H1 (cell line): ENCODE measurements around the gene SCN7A. TPM values are rescaled to one million over a fixed set of nuclear protein-coding genes. Genes with fewer than 3 reads are reported as not detected.

Source experiments
- CTCF ChIA-PET: fragments of 300-600 bp; sonication (Branson Sonifier 250); formaldehyde crosslinking; loops from one replicate; lab custom pipeline; 2021; ENCODE audit not compliant: partially characterized antibody; lab: Charles Lee
- POLR2A ChIA-PET: fragments of 300-600 bp; sonication (Branson Sonifier 250); formaldehyde crosslinking; loops from one replicate; lab custom pipeline; 2021; ENCODE audit warnings: inconsistent platforms; ENCODE audit not compliant: partially characterized antibody; lab: Charles Lee
- DNase-seq, 2 experiments: peaks; one replicate each; pipeline versions ENCODE4 v3.0.0 to v3.0.0-alpha.2; 2010 to 2022; ENCODE audit warnings: low spot score in 2 of 2, low read depth in 1 of 2, mixed read lengths in 1 of 2
- FAIRE-seq: peaks from 2 replicates; lab custom pipeline; 2011; peaks lifted over from hg19 to GRCh38; lab: Jason Lieb, UNC
- H2AFZ ChIP-seq: 2 replicates; pipeline ENCODE4 v1.8.1; 2012; ENCODE audit warnings: low read length, inconsistent platforms
- H2AK5ac ChIP-seq: 2 replicates; pipeline ENCODE4 v1.6.1; 2013; ENCODE audit warnings: low read depth, low read length
- H2BK120ac ChIP-seq: replicated peaks from 2 replicates; pipeline ENCODE3; 2013; ENCODE audit warnings: low read depth, low read length, inconsistent platforms
- H2BK12ac ChIP-seq: 2 replicates; pipeline ENCODE4 v1.6.1; 2013; ENCODE audit warnings: low read depth, low read length
- H2BK15ac ChIP-seq: 2 replicates; pipeline ENCODE4 v1.6.1; 2013; ENCODE audit warnings: low read length
- H2BK20ac ChIP-seq: 2 replicates; pipeline ENCODE4 v1.6.1; 2013; ENCODE audit warnings: low read length
- H2BK5ac ChIP-seq: 2 replicates; pipeline ENCODE4 v1.6.1; 2013; ENCODE audit warnings: low read depth, low read length
- H3K14ac ChIP-seq: 2 replicates; pipeline ENCODE4 v1.6.1; 2013; ENCODE audit warnings: inconsistent platforms; ENCODE audit not compliant: insufficient read length
- H3K18ac ChIP-seq: 2 replicates; pipeline ENCODE4 v1.6.1; 2013; ENCODE audit warnings: low read length; ENCODE audit errors: extremely low read depth
- H3K23ac ChIP-seq: 2 replicates; pipeline ENCODE4 v1.6.1; 2013; ENCODE audit warnings: inconsistent platforms; ENCODE audit not compliant: insufficient read length
- H3K23me2 ChIP-seq: 2 replicates; pipeline ENCODE4 v1.6.1; 2013; ENCODE audit warnings: low read depth, low read length
- H3K27ac ChIP-seq: 2 replicates; pipeline ENCODE4 v1.6.1; 2011; ENCODE audit warnings: low read depth, low read length, inconsistent platforms
- H3K27me3 ChIP-seq, 4 experiments: replicated peaks in 1 of 4; 1 replicate in 1 of 4; 2 replicates in 3 of 4; pipeline versions ENCODE4 v1.6.1 to v1.8.1; 2011 to 2013; ENCODE audit warnings: low read length in 3 of 4, mild to moderate bottlenecking in 3 of 4, inconsistent platforms in 2 of 4, mixed read lengths in 2 of 4, moderate library complexity in 1 of 4; ENCODE audit not compliant: control insufficient read depth in 3 of 4, insufficient read depth in 3 of 4; ENCODE audit errors: extremely low read depth in 1 of 4
- H3K36me3 ChIP-seq, 4 experiments: 2 replicates each; pipeline versions ENCODE4 v1.6.1 to v1.8.1; 2011 to 2013; ENCODE audit warnings: mild to moderate bottlenecking in 4 of 4, low read length in 3 of 4, moderate library complexity in 2 of 4, control low read depth in 1 of 4, inconsistent platforms in 1 of 4; ENCODE audit not compliant: insufficient read depth in 4 of 4, control insufficient read depth in 2 of 4
- H3K4ac ChIP-seq: replicated peaks from 2 replicates; pipeline ENCODE3; 2013; ENCODE audit warnings: low read length, low read depth, mixed read lengths, inconsistent platforms; ENCODE audit not compliant: insufficient read length
- H3K4me1 ChIP-seq, 4 experiments: replicated peaks in 1 of 4; 1 replicate in 1 of 4; 2 replicates in 3 of 4; pipeline versions ENCODE4 v1.6.1 to v1.8.1; 2011 to 2013; ENCODE audit warnings: low read length in 3 of 4, inconsistent platforms in 2 of 4, mixed read lengths in 1 of 4; ENCODE audit not compliant: insufficient read depth in 4 of 4, control insufficient read depth in 3 of 4
- H3K4me2 ChIP-seq, 2 experiments: 2 replicates each; pipeline versions ENCODE4 v1.6.1 to v1.8.1; 2011 to 2013; ENCODE audit warnings: low read depth in 2 of 2, low read length in 2 of 2, control low read depth in 1 of 2, inconsistent platforms in 1 of 2, mild to moderate bottlenecking in 1 of 2; ENCODE audit not compliant: insufficient read depth in 1 of 2
- H3K4me3 ChIP-seq, 4 experiments: fragments of 200-600, 300-600 bp in 1 of 4; sonication (generic), shearing (Covaris generic), sonication (Bioruptor Twin) in 1 of 4; 2 replicates each; pipeline versions ENCODE4 v1.5.1 to v1.8.1; 2011 to 2016; ENCODE audit warnings: low read length in 4 of 4, low read depth in 3 of 4, control low read depth in 2 of 4, inconsistent platforms in 2 of 4, mild to moderate bottlenecking in 2 of 4, mixed read lengths in 1 of 4, moderate library complexity in 1 of 4; ENCODE audit not compliant: insufficient read depth in 2 of 4; ENCODE audit errors: extremely low read depth in 1 of 4
- H3K56ac ChIP-seq: replicated peaks from 2 replicates; pipeline ENCODE3; 2013; ENCODE audit warnings: low read depth, mild to moderate bottlenecking, mixed read lengths, low read length, inconsistent platforms; ENCODE audit not compliant: insufficient read length
- H3K79me1 ChIP-seq: 2 replicates; pipeline ENCODE4 v1.6.1; 2013; ENCODE audit warnings: low read depth, low read length, control low read depth
- H3K79me2 ChIP-seq, 2 experiments: 2 replicates each; pipeline versions ENCODE4 v1.6.1 to v1.8.1; 2012 to 2013; ENCODE audit warnings: low read length in 2 of 2, mild to moderate bottlenecking in 2 of 2, inconsistent platforms in 1 of 2; ENCODE audit not compliant: insufficient read depth in 2 of 2, control insufficient read depth in 1 of 2
- H3K9ac ChIP-seq, 4 experiments: replicated peaks in 1 of 4; 1 replicate in 1 of 4; 2 replicates in 3 of 4; pipeline versions ENCODE4 v1.6.1 to v1.8.1; 2011 to 2013; ENCODE audit warnings: low read depth in 3 of 4, low read length in 3 of 4, control low read depth in 2 of 4, mild to moderate bottlenecking in 2 of 4, moderate library complexity in 2 of 4, inconsistent platforms in 1 of 4; ENCODE audit errors: extremely low read depth in 1 of 4
- H3K9me3 ChIP-seq, 2 experiments: 2 replicates each; pipeline versions ENCODE4 v1.6.1 to v1.8.1; 2012 to 2013; ENCODE audit warnings: mild to moderate bottlenecking in 2 of 2, moderate library complexity in 2 of 2, control low read depth in 1 of 2, inconsistent platforms in 1 of 2, low read depth in 1 of 2, low read length in 1 of 2, mixed read lengths in 1 of 2; ENCODE audit not compliant: insufficient read depth in 2 of 2
- H4K20me1 ChIP-seq, 2 experiments: replicated peaks in 1 of 2; 2 replicates each; pipeline versions ENCODE3 to v1.8.1; 2011 to 2013; ENCODE audit warnings: inconsistent platforms in 2 of 2, low read length in 2 of 2, mild to moderate bottlenecking in 1 of 2; ENCODE audit not compliant: insufficient read depth in 2 of 2, control insufficient read depth in 1 of 2
- H4K5ac ChIP-seq: 2 replicates; pipeline ENCODE4 v1.6.1; 2013; ENCODE audit warnings: low read length, low read depth, mixed read lengths, inconsistent platforms; ENCODE audit not compliant: insufficient read length
- H4K8ac ChIP-seq: 2 replicates; pipeline ENCODE4 v1.8.0; 2013; ENCODE audit warnings: mild to moderate bottlenecking, moderate library complexity, low read length, inconsistent platforms; ENCODE audit not compliant: insufficient read depth; ENCODE audit errors: extremely low read depth
- H4K91ac ChIP-seq: replicated peaks from 2 replicates; pipeline ENCODE3; 2013; ENCODE audit warnings: low read length, mixed read lengths, inconsistent platforms; ENCODE audit not compliant: insufficient read length
- CEBPB ChIP-seq: IDR thresholded peaks from 2 replicates; pipeline ENCODE4 v1.6.1; 2012; ENCODE audit warnings: low read depth, low read length
- HDAC6 ChIP-seq: IDR thresholded peaks from one replicate; pipeline ENCODE4 v1.7.1; 2012; ENCODE audit warnings: low read depth, mild to moderate bottlenecking, inconsistent platforms, low read length, moderate library complexity
- KDM1A ChIP-seq: fragments of 200-600, 300-600 bp; sonication (generic); IDR thresholded peaks from 2 replicates; pipeline ENCODE4 v1.7.1; 2016; ENCODE audit warnings: mild to moderate bottlenecking, low read length, borderline replicate concordance
- RFX5 ChIP-seq: IDR thresholded peaks from 2 replicates; pipeline ENCODE4 v1.6.1; 2011; ENCODE audit warnings: low read depth, low read length, improper control_type of control experiment, borderline replicate concordance
- RXRA ChIP-seq: IDR thresholded peaks from 2 replicates; pipeline ENCODE4 v1.6.1; 2011; ENCODE audit warnings: low read depth, mild to moderate bottlenecking, low read length, moderate library complexity; ENCODE audit not compliant: insufficient read depth
- SIRT6 ChIP-seq: IDR thresholded peaks from one replicate; pipeline ENCODE4 v1.7.1; 2012; ENCODE audit warnings: low read length, inconsistent platforms
- TBP ChIP-seq: IDR thresholded peaks from 2 replicates; pipeline ENCODE4 v1.6.1; 2011; ENCODE audit warnings: low read depth, low read length, improper control_type of control experiment
- WGBS, 2 experiments: shearing (Covaris generic) in 1 of 2; methylation state at CpG; one replicate each; pipeline versions ENCODE4 v1.1.6 to v1.1.7; 2013 to 2015; ENCODE audit warnings: low lambda C conversion rate in 2 of 2, mixed read lengths in 2 of 2, inconsistent platforms in 1 of 2, low coverage in 1 of 2, missing lambda C conversion rate in 1 of 2; ENCODE audit not compliant: insufficient replicate concordance in 2 of 2, insufficient coverage in 1 of 2, insufficient read length in 1 of 2; ENCODE audit errors: extremely low coverage in 1 of 2, missing lambda C conversion rate in 1 of 2; 5-methylcytosine and 5-hydroxymethylcytosine counted together
- polyA plus RNA-seq, 7 experiments: library from polyadenylated mRNA; depleted of rRNA in 3 of 7; stranded (reverse) in 5 of 7; unstranded in 2 of 7; fragments of >200 nt in 5 of 7; fragments of 200-250 nt in 2 of 7; gene quantifications; 1 replicate in 5 of 7; 2 replicates in 1 of 7; 4 replicates in 1 of 7; pipeline versions ENCODE4 v1.2.1 to v1.2.3, GENCODE V29; 2011 to 2013; ENCODE audit warnings: missing spikeins in 2 of 7, mixed read lengths in 2 of 7
- total RNA-seq: library from RNA; stranded (reverse); fragmentation: NEBNext Ultra II Directional; extraction: Animal tissue kit (Norgen Biotek cat#: 25700); gene quantifications from 2 replicates; pipeline ENCODE4 v1.2.1, GENCODE V29; 2021

Gene SCN7A
- total and polyA plus RNA-seq, 2 of the 8 experiments (the other 6 are each of a cell fraction or from before 2014, with no cell fraction given) = 0.09 to 0.19 TPM

GRCh38 chr2:166472332-166472731 is 21.7 kb downstream of the SCN7A start:
- Histone ChIP-seq H3K79me2 (no peaks in the 10 kb centered on the region), H3K4ac (no peak overlapping the region), H3K79me1 (no peaks in the 10 kb centered on the region), H3K9ac (no peak overlapping the region), H4K20me1 (no peaks in the 10 kb centered on the region), H3K14ac (no peak overlapping the region), H2AFZ (no peak overlapping the region), H3K4me1 (no peaks in the 10 kb centered on the region), H2AK5ac (no peak overlapping the region), H4K5ac (no peak overlapping the region)
- CTCF ChIA-PET = interaction anchor here (1.6 kb wide), 1 partner anchor 45 kb away, joined by 4 read pairs; no protein-coding TSS in a partner anchor
- TF ChIP-seq SIRT6 = no peak
- TF ChIP-seq KDM1A = no peak
- no peak for TF ChIP-seq CEBPB
- TF ChIP-seq TBP = no peak
- no peak for TF ChIP-seq RFX5
- TF ChIP-seq HDAC6 = no peak
- TF ChIP-seq RXRA = no peak
- TF ChIP-seq, all 59 proteins: peak for 0
- Histone ChIP-seq H2BK12ac (no peak overlapping the region), H3K18ac (no peak overlapping the region), H2BK20ac (no peak overlapping the region), H3K27me3 (peaks cover 0 to 1% (median 0%) of the 10 kb centered on the region in 4 experiments; a peak in 1 of 7 replicates), H3K9me3 (no peaks in the 10 kb centered on the region), H3K4me2 (no peak overlapping the region), H3K23me2 (no peaks in the 10 kb centered on the region), H4K91ac (no peak overlapping the region), H2BK15ac (no peak overlapping the region), H3K56ac (no peak overlapping the region), H3K4me3 (no peak overlapping the region), H3K23ac (no peak overlapping the region), H3K27ac (no peak overlapping the region), H4K8ac (no peak overlapping the region), H2BK5ac (no peak overlapping the region), H3K36me3 (no peaks in the 10 kb centered on the region), H2BK120ac (no peak overlapping the region)
- DNase-seq (no peak), FAIRE-seq (no peak)
- POLR2A ChIA-PET = no interaction called here
- 91% methylated on average over 2 of the region's 2 CpGs; no CpG with 5 or more reads in 1 of the 2 experiments for WGBS, 2 experiments
